ENCODE results near the gene PYGO2.

The PYGO2 gene

DNA sequence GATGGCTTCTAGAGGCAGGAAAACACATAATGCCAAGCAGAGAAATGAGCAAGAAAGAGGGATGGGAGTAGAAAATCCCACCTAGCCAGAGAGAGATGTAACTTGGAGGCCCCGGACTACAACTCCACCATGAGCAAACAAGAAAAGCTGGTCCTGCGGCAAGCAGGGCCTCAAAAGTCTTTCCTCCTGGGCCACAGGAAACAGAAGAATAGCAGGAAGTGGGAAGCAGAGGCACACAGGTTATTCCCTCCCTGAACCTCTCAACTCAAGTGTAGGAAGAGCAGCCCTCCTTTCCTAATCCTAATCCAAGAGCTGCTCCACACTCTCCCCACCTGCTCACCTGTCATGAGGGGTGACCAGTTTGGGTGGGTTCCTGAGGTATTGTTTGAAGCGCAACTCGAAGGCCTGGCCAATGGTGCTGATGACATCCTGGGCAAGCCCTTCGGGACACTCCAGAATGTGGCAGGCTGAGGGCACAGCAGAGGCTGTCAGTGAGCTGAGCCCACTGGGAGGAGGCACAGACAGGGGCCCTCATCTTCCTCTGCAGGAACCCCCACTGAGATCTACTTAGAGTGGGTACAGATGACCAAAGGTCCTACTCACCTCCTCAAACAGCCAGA lies 5.9 kb upstream of the PYGO2 start:
- Mint-ChIP-seq H3K27me3 (ENCODE audit: low read depth) (no peaks in the 10 kb centered on the region), H3K9me3 (no peaks in the 10 kb centered on the region), H3K4me3 (no peak overlapping the region), H3K27ac (no peak overlapping the region), H3K36me3 (ENCODE audit: low read depth) (peaks cover 59% of the 10 kb centered on the region), H3K4me1 (ENCODE audit: low read depth) (peaks cover 32% of the 10 kb centered on the region)
- DNase-seq (ENCODE audit: low spot score), result no peak

DNA sequence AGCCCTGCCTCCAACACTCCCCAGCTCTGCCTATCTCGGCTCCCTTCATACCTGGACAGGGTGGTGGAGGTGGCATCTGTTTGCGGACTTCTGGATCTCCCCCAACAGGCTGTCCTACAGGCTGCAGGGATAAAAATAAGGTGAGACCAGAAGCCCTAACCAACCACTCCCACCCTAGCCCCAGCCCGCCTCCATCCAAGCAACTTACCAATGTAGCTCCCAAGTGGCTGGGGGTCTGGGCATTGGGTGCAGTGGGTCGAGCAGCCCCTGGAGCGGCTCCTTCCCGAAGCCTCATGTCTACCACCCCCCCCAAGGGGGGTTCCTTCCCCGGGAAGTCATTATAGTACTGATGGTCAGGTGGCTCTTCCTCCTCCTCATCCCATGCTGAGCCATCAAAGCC lies 4.5 kb upstream of the PYGO2 start:
- H3K27me3 Mint-ChIP-seq (ENCODE audit: low read depth), result no peaks in the 10 kb centered on the region
- no peak for DNase-seq (ENCODE audit: low spot score)
- H3K9me3 Mint-ChIP-seq, result no peaks in the 10 kb centered on the region
- H3K36me3 Mint-ChIP-seq (ENCODE audit: low read depth), result peaks cover 56% of the 10 kb centered on the region
- H3K4me1 Mint-ChIP-seq (ENCODE audit: low read depth), result peaks cover 24% of the 10 kb centered on the region
- no peak overlapping the region for H3K4me3 Mint-ChIP-seq
- no peak overlapping the region for H3K27ac Mint-ChIP-seq

DNA sequence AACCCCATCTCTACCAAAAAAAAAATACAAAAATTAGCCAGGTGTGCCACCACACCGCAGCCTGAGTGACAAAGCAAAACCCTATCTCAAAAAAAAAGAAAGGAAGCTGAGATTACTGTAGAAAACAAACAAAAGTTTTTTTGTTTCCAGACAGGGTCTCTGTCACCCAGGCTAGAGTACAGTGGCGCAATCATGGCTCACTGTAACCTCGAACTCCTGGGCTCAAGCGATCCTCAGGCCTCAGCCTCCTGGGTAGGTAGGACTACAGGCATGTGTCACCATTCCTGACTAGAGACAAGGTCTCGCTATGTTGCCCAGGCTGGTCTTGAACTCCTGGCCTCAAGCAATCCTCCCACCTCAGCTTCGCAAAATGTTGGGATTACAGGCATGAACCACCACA lies 2.8 kb upstream of the PYGO2 start:
- no peak overlapping the region for H3K4me3 Mint-ChIP-seq
- DNase-seq (ENCODE audit: low spot score), result no peak
- peaks cover 25% of the 10 kb centered on the region for H3K4me1 Mint-ChIP-seq (ENCODE audit: low read depth)
- H3K27ac Mint-ChIP-seq, result no peak overlapping the region
- H3K27me3 Mint-ChIP-seq (ENCODE audit: low read depth), result no peaks in the 10 kb centered on the region
- no peaks in the 10 kb centered on the region for H3K9me3 Mint-ChIP-seq
- H3K36me3 Mint-ChIP-seq (ENCODE audit: low read depth), result peaks cover 60% of the 10 kb centered on the region

DNA sequence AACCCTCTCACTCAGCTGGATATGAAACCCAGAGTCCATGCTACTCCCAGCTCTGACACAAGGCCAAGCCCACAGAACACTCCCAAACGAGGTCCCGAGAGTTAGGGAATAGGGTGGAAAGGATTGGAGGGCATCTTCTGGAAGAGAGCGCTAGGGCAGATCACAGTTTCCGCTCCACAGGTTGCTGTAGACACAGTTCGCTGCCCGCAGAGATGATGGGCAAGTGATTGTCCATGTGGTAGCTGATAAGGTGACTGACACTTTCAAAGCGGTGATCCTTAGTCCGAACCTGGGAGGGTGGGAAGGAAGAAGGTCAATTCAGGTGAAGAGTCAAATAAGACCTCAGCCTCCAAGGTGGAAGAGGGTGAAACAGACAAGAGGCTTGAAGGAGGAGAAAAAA lies 2.1 kb upstream of the PYGO2 start:
- Mint-ChIP-seq H3K4me1 (ENCODE audit: low read depth) (peaks cover 24% of the 10 kb centered on the region), H3K9me3 (no peaks in the 10 kb centered on the region), H3K4me3 (no peak overlapping the region), H3K27ac (peak overlapping the region; percentile 6), H3K36me3 (ENCODE audit: low read depth) (peaks cover 53% of the 10 kb centered on the region), H3K27me3 (ENCODE audit: low read depth) (no peaks in the 10 kb centered on the region)
- DNase-seq (ENCODE audit: low spot score), result no peak

DNA sequence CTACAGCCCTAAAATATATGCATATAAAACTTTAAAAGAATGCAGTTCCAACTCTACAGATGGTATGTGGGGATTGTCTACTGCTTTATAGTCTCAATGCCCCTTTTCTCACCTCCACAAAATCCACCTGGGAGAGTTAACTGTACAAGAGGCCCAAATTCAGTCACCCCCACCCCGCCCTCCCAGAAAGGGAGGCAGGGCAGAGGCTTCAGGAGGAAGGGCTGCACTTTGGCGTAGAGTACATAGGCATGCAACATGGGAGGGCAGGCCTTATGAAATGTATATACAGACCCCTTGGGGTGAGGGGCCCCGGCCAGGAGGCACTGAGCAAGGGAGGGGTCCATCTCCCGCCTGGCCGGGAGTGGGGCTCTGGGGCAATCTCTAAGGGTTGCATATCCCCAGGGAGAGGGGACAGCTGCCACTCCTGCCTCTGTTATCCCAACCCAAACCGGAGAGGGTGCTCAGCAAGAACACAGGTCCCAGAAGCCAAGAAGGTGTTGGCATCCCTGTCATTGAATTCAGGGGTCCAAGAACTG lies 1.3 kb upstream of the PYGO2 start:
- no peak for DNase-seq (ENCODE audit: low spot score)
- Mint-ChIP-seq H3K27ac (no peak overlapping the region), H3K27me3 (ENCODE audit: low read depth) (no peaks in the 10 kb centered on the region), H3K4me3 (peak overlapping the region; percentile 84), H3K4me1 (ENCODE audit: low read depth) (peaks cover 20% of the 10 kb centered on the region), H3K36me3 (ENCODE audit: low read depth) (peaks cover 51% of the 10 kb centered on the region), H3K9me3 (no peaks in the 10 kb centered on the region)

DNA sequence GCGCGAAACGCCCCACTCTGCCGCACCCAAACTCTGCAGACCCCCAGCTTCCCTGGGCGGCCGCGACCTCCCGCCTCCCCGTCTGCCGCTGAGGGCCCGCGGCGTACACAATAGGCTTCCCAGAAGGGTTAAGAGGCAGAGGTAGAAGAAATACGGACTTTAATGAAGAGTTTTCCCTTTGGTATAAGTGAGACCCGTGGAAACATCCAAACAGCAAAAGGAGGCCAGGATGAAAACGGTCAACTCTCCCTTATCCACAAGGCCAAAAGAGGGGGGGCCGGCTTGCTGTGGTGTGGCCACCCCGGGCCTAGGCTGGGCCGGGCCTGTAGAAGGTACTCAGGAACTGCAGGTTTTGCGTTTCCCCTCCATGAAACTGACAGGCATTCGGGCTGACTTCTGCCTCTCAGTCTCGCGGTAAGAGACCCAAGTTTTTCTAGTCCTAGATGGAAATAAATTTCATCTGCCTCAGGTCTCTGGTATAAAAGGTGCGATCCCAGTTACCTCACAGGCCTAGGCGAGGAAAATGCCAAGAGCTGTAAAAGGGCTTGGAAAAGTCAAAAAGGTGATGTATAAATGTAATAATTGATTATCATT lies 671 bp upstream of the PYGO2 start:
- Mint-ChIP-seq H3K9me3 (no peaks in the 10 kb centered on the region), H3K27ac (peak overlapping the region; percentile 83), H3K4me1 (ENCODE audit: low read depth) (peaks cover 19% of the 10 kb centered on the region), H3K4me3 (peak overlapping the region; percentile 84), H3K27me3 (ENCODE audit: low read depth) (no peaks in the 10 kb centered on the region), H3K36me3 (ENCODE audit: low read depth) (peaks cover 49% of the 10 kb centered on the region)
- no peak for DNase-seq (ENCODE audit: low spot score)

DNA sequence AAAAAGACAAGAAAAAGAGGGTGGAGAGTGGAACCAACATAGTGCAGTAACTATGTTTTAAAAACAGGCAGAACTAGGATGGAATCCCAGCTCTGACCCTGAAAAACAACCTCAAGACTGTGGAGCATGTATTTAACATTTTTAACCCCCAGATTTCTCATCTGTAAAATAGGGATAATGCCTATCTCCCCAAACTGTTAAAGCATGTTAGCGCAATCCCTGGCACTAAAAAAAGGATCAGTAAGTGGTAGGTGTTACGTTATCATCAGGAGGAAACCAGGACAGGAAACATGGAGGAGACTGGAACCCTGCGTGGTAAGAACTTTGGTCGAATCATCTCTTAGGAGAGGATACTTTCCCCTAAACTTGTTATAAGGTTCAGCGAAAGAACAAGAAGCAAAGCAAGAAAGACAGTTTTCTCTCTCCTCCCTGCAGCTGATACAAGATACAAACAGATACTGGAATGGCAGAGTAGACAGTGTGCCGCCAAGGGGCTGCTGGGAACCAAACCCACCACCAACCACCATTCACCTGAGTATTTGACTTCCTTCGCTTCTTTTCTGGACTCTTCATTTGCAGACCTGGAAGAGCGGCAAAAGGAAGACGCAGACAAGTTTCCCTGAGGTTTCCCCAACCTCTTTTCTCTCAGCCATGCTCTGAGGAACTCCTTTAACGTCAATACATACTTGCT lies 991 bp downstream of the PYGO2 start:
- no peaks in the 10 kb centered on the region for H3K27me3 Mint-ChIP-seq (ENCODE audit: low read depth)
- peak overlapping the region; percentile 91 for H3K27ac Mint-ChIP-seq
- DNase-seq (ENCODE audit: low spot score), result no peak
- peaks cover 38% of the 10 kb centered on the region for H3K36me3 Mint-ChIP-seq (ENCODE audit: low read depth)
- peak overlapping the region; percentile 97 for H3K4me3 Mint-ChIP-seq
- H3K9me3 Mint-ChIP-seq, result no peaks in the 10 kb centered on the region
- peaks cover 36% of the 10 kb centered on the region for H3K4me1 Mint-ChIP-seq (ENCODE audit: low read depth)

DNA sequence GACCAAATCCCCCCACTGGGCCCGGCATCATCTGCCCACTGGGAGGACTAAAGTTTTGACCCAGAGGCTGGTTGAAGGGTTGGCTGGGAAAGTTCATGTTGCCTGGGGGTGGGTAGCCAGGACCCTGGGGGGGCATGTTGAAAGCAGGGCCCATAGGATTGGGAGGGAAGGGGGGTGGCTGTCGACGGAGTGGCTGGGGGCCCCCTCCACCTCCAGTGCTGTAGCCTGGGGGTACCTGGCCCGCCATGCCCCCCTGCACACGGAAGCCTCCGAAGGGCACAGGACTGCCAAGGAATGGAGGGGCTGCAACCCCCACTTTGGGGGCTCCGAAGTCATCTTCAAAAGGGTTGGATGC lies 2.2 kb downstream of the PYGO2 start:
- Mint-ChIP-seq H3K27ac (no peak overlapping the region), H3K36me3 (ENCODE audit: low read depth) (peaks cover 34% of the 10 kb centered on the region), H3K27me3 (ENCODE audit: low read depth) (no peaks in the 10 kb centered on the region), H3K4me3 (peak overlapping the region; percentile 38), H3K9me3 (no peaks in the 10 kb centered on the region), H3K4me1 (ENCODE audit: low read depth) (peaks cover 48% of the 10 kb centered on the region)
- DNase-seq (ENCODE audit: low spot score), result no peak

DNA sequence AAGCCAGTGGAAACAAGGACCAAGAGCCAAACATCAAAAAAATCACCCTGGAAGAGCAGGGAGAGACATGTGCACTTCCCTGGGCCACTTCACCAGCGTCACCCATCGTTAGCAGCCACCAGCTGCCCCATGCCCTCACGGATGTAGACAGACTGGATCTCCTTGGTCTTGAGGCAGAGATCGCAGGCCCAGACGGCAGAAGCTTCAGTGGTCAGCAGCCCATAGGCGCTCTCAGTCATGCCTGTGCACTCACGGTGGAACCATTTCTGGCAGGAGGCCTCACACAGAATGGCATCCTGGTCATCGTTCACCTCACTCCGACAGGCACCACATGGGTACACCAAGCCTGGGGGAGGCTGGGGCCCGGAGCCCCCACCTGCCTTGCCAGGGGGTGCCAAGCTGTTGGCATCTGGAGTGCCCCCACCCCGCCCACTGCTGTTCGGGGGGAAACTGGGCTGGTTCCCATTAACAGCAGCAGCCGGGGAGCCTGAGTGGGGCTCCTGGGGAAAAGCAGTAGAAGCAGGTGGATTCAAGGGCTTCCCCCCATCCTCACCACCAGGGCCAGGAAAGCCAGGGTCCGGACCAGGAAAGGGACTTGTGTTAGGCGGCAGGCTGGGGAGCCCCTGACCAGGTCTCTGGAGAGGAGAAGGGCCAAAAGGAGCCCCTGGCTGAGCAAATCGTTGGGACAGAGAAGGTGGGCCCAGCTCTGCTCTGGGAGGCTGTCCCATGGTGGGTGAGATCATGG lies 2.7 kb downstream of the PYGO2 start:
- H3K36me3 Mint-ChIP-seq (ENCODE audit: low read depth), result peaks cover 34% of the 10 kb centered on the region
- peak overlapping the region; percentile 7 for H3K4me3 Mint-ChIP-seq
- H3K9me3 Mint-ChIP-seq, result no peaks in the 10 kb centered on the region
- peaks cover 52% of the 10 kb centered on the region for H3K4me1 Mint-ChIP-seq (ENCODE audit: low read depth)
- H3K27ac Mint-ChIP-seq, result peak overlapping the region; percentile 20
- H3K27me3 Mint-ChIP-seq (ENCODE audit: low read depth), result no peaks in the 10 kb centered on the region
- no peak for DNase-seq (ENCODE audit: low spot score)

DNA sequence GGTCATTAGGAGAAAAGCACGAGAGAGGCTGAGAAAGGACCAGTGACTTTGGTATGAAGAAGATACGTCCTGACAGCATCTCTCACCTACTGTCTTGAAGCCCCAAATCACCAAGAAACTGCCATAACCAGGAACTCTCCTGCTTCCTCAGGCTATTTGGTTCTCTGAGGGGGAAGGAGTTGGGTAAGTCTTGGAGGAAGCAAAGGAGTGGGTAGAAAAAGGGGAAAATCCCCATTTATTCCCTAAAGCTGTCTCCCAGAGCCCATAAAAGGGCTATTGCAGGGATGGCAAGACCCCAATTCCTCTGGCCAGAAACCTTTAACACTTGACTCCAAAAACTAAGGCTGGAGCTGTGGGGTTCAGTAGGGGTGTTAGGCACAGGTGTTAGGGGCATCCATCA lies 3.5 kb downstream of the PYGO2 start:
- Mint-ChIP-seq H3K4me3 (no peak overlapping the region), H3K9me3 (no peaks in the 10 kb centered on the region), H3K4me1 (ENCODE audit: low read depth) (peaks cover 55% of the 10 kb centered on the region), H3K36me3 (ENCODE audit: low read depth) (peaks cover 32% of the 10 kb centered on the region), H3K27ac (peak overlapping the region; percentile 15), H3K27me3 (ENCODE audit: low read depth) (no peaks in the 10 kb centered on the region)
- DNase-seq (ENCODE audit: low spot score), result no peak

DNA sequence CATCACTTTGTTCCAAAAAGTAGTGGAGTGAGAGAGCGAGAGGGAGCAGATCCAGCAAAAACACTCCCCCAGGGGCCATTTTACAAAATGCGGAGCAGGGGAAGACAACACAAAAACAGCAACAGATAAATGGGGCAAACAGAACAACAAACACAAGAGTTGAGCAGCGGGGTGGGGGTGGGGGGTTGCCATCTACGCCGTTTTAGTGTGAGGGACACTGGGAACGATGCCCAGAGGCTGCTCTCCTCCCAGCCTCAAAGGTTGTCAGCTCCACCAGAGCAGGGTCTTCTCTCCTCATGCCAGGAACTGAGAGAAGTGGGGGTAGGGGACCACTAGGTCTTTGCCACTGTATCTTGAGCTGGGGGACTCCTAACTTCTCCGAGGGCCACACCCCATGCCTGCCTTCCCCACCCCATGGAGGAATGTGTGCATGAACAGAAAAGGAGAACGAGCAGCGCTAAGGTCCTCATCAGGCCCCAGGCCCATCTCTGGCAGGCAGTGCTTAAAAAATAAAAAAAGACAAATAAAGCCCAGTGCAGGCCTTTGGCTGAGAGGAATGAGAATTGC lies 4.4 kb downstream of the PYGO2 start:
- no peaks in the 10 kb centered on the region for H3K9me3 Mint-ChIP-seq
- peak overlapping the region; percentile 45 for H3K4me3 Mint-ChIP-seq
- peak overlapping the region; percentile 99 for H3K27ac Mint-ChIP-seq
- H3K36me3 Mint-ChIP-seq (ENCODE audit: low read depth), result peaks cover 31% of the 10 kb centered on the region
- H3K4me1 Mint-ChIP-seq (ENCODE audit: low read depth), result peaks cover 58% of the 10 kb centered on the region
- DNase-seq (ENCODE audit: low spot score), result no peak
- H3K27me3 Mint-ChIP-seq (ENCODE audit: low read depth), result no peaks in the 10 kb centered on the region

DNA sequence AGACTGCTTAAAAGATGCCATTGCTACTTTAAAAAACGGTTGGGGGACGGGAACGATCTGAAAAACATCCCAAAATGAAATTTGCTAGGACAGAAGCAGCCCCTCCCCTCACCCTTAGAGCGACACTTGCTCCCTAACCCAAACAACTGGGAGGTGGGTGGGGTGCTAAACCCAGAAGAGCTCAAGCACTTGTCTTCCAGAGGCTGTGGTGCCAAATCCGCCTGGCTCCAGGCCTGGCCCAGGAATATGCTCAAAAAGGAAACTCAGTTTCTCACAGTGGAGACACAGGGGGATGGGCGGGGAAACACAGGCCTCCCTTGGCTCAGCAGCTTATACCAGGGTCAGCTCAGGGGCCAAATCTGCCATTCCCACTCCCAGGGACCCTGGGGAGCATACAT lies 5.0 kb downstream of the PYGO2 start:
- H3K9me3 Mint-ChIP-seq, result no peaks in the 10 kb centered on the region
- H3K4me3 Mint-ChIP-seq, result peak overlapping the region; percentile 98
- H3K36me3 Mint-ChIP-seq (ENCODE audit: low read depth), result peaks cover 34% of the 10 kb centered on the region
- H3K27ac Mint-ChIP-seq, result peak overlapping the region; percentile 99
- H3K4me1 Mint-ChIP-seq (ENCODE audit: low read depth), result peaks cover 64% of the 10 kb centered on the region
- no peak for DNase-seq (ENCODE audit: low spot score)
- no peaks in the 10 kb centered on the region for H3K27me3 Mint-ChIP-seq (ENCODE audit: low read depth)

DNA sequence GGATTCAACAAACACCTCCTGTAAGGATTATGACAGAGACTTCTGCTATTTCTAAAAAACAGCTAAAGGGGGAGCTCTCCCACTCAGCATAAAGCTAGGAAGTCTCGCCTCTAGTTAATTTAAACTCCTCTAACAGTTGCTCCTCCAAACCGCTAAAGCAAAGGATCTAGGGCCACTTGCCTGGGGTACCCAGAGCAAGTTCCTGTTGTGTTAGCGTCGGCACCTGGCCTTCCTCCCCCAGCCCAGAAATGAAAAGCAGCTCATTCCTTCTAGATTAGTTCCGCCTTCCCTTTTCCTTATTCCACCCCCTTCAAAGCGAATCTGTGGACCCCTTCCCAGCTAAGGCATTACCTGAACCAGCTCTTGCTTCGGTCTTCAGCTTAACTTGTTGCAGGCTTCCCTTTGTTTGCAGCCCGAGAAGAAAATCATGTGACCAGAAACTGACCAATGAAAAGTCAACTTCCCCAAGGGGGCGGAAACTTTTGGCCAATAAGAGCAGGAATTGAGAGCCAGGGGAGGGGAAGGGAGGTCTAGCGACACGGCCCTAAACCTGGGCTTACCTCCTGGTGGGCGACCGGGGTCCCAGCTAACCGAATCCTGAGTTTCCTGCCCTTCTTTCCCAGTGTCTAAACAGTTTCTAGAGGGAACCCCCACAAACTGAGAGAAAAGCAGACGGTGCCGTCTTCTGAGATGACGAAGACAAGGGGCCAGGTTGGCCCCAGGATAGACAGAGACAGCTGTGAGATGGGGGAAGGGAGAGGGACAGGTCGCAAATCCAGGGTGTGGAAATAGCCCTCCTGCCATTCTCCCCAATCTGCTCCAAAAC lies 5.7 kb downstream of the PYGO2 start, which contains the start of gene PBXIP1:
Gene PBXIP1 (minus strand): TSS at position 382 of the 826 bp plus-strand sequence. CDS start 2,378 bp downstream, outside the sequence.
- H3K36me3 Mint-ChIP-seq (ENCODE audit: low read depth), result peaks cover 33% of the 10 kb centered on the region
- no peaks in the 10 kb centered on the region for H3K9me3 Mint-ChIP-seq
- no peaks in the 10 kb centered on the region for H3K27me3 Mint-ChIP-seq (ENCODE audit: low read depth)
- DNase-seq (ENCODE audit: low spot score), result peak; percentile 84
- H3K4me3 Mint-ChIP-seq, result peak within 1 kb of the TSS; percentile 98
- H3K4me1 Mint-ChIP-seq (ENCODE audit: low read depth), result peaks cover 67% of the 10 kb centered on the region
- H3K27ac Mint-ChIP-seq, result peak within 1 kb of the TSS; percentile 99

Measured in T-helper 2 cell treated with Interferon-gamma antibody and Interleukin-4, amounts not matched to agents 5 μg/mL and 100 μg/mL, for 36 hours (primary cell).